Endothelial cell of hepatic sinusoid (primary cell): Measurements from ENCODE around the gene PALLD.
"Not testable (repeated sequence)": the region's sequence is repeated elsewhere in the genome, so short reads cannot be mapped to it uniquely, and the experiment has no call there.

ENCODE experiments used
- in situ Hi-C: cut with HindIII; loops from 2 replicates; pipeline ENCODE4 v1.10.0; 2017; ENCODE audit warnings: low sequenced_read_pairs

PALLD gene

GRCh38 chr4:168917138-168917779 is 420.4 kb downstream of the PALLD start:
- in situ Hi-C loops: loop anchor here (25.0 kb wide), 1 partner anchor 730 kb away; no protein-coding TSS in a partner anchor

GRCh38 chr4:168919706-168920324 is 423.0 kb downstream of the PALLD start:
- in situ Hi-C loops: loop anchor here (5.0 to 25.0 kb wide), 2 partner anchors 408 to 733 kb away; no protein-coding TSS in a partner anchor

- in situ Hi-C loops: loop anchor here (5.0 to 25.0 kb wide), 2 partner anchors 408 to 733 kb away; no protein-coding TSS in a partner anchor
Observed at GRCh38 chr4:168920441-168921065, 423.7 kb downstream of the PALLD start.

GRCh38 chr4:168923526-168924194 is 426.8 kb downstream of the PALLD start:
- in situ Hi-C loops: loop anchor here (5.0 to 25.0 kb wide), 2 partner anchors 411 to 736 kb away; no protein-coding TSS in a partner anchor

- in situ Hi-C loops: loop anchor here (5.0 to 25.0 kb wide), 2 partner anchors 412 to 737 kb away; no protein-coding TSS in a partner anchor
Observed at GRCh38 chr4:168924667-168925066, 427.8 kb downstream of the PALLD start.

- in situ Hi-C loops: no loop called here
Observed at GRCh38 chr4:168925789-168926490, 429.1 kb downstream of the PALLD start.

GRCh38 chr4:168928346-168928745 is 431.5 kb downstream of the PALLD start:
- in situ Hi-C loops: no loop called here

GRCh38 chr4:168928875-168929274 is 432.0 kb downstream of the PALLD start:
- in situ Hi-C loops: no loop called here

GRCh38 chr4:168930413-168931196 is 433.8 kb downstream of the PALLD start:
- in situ Hi-C loops: no loop called here

- in situ Hi-C loops: no loop called here
Observed at GRCh38 chr4:168931215-168931650, 434.4 kb downstream of the PALLD start.

GRCh38 chr4:168932138-168932537 is 435.3 kb downstream of the PALLD start:
- in situ Hi-C loops: no loop called here

GRCh38 chr4:168933423-168933822 is 436.6 kb downstream of the PALLD start:
- in situ Hi-C loops: no loop called here

- in situ Hi-C loops: not testable (repeated sequence)
Observed at GRCh38 chr4:168937473-168937872, 440.6 kb downstream of the PALLD start.

- in situ Hi-C loops: loop anchor here (10.0 kb wide), 1 partner anchor 612 kb away; no protein-coding TSS in a partner anchor
Observed at GRCh38 chr4:168942985-168943384, 446.1 kb downstream of the PALLD start.

GRCh38 chr4:168945291-168945690 is 448.4 kb downstream of the PALLD start:
- in situ Hi-C loops: loop anchor here (10.0 kb wide), 1 partner anchor 610 kb away; no protein-coding TSS in a partner anchor

GRCh38 chr4:168952821-168953246 is 456.0 kb downstream of the PALLD start:
- in situ Hi-C loops: not testable (repeated sequence)

- in situ Hi-C loops: no loop called here
Observed at GRCh38 chr4:168955674-168956073, 458.8 kb downstream of the PALLD start.

- in situ Hi-C loops: no loop called here
Observed at GRCh38 chr4:168960716-168961115, 463.9 kb downstream of the PALLD start.

- in situ Hi-C loops: no loop called here
Observed at GRCh38 chr4:168972596-168972995, 475.7 kb downstream of the PALLD start.
